ENCODE measurements around the gene CTIF.
A peak's percentile ranks its signal among the peaks of the same experiment; 100 is the strongest.

The CTIF gene

DNA sequence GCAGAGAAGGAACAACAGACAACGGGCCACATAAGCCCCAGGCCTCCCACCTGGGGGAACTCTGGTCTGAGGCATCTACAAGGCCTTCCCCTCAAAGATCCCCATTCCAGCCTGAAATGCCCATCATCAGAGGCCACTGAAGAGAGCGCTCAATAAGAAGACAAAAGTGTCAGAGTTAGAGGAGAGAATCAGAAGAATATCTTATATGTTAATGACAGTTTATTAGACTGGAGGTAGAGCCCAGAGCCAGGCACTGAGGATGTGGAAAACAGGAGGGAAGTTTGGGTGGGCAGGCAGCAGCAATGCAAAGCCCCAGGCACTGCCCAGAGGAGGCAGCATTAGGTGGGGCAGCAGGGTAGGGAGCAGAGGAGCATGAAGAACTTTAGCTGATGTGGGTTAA lies 2.9 kb upstream of the CTIF start:
- Histone ChIP-seq H3K27me3 (ENCODE audit: control insufficient read depth in 3 of 3, insufficient read depth in 3 of 3, low read depth in 1 of 3, low read length in 3 of 3) (peaks cover 0 to 32% (median 0%) of the 10 kb centered on the region in 3 experiments), H4K8ac (ENCODE audit: low read depth, low read length) (no peak overlapping the region), H3K4me2 (ENCODE audit: insufficient read depth, low read length, poor library complexity, severe bottlenecking) (no peak overlapping the region), H3K9ac (ENCODE audit: low read depth, low read length, poor library complexity) (no peak overlapping the region), H2BK12ac (ENCODE audit: low read length) (no peak overlapping the region), H3K27ac (replicated peaks; ENCODE audit: low read length) (no peak overlapping the region), H2BK5ac (ENCODE audit: low read length) (no peak overlapping the region), H3K4me3 (ENCODE audit: low read length in 2 of 2) (no peak overlapping the region), H3K9me3 (replicated peaks in 1 of 2; ENCODE audit: control insufficient read depth in 2 of 2, insufficient read depth in 1 of 2, low read depth in 1 of 2, low read length in 2 of 2) (no peaks in the 10 kb centered on the region), H3K14ac (ENCODE audit: low read length) (no peak overlapping the region), H3K23ac (ENCODE audit: low read depth, low read length, poor library complexity) (no peak overlapping the region), H2BK120ac (ENCODE audit: low read depth, low read length) (no peak overlapping the region), H4K91ac (ENCODE audit: low read depth, low read length, poor library complexity) (no peak overlapping the region), H3K4ac (ENCODE audit: low read length) (no peak overlapping the region), H2AK5ac (ENCODE audit: low read depth, low read length) (no peak overlapping the region), H2BK15ac (ENCODE audit: low read length) (no peak overlapping the region), H2AFZ (ENCODE audit: low read length) (no peak overlapping the region), H3K4me1 (ENCODE audit: control insufficient read depth in 2 of 2, insufficient read depth in 1 of 2, low read depth in 1 of 2, low read length in 2 of 2) (peaks cover 2 to 4% of the 10 kb centered on the region in 2 donors), H3K79me1 (ENCODE audit: low read depth, low read length) (no peaks in the 10 kb centered on the region), H3K18ac (ENCODE audit: low read length) (no peak overlapping the region), H3K36me3 (replicated peaks in 1 of 2; ENCODE audit: control insufficient read depth in 2 of 2, insufficient read depth in 2 of 2, low read length in 2 of 2) (no peaks in the 10 kb centered on the region)
- no peak for DNase-seq (ENCODE audit: low spot score)
- no CpG with 5 or more reads among the region's 2 CpGs for WGBS, 2 donors (ENCODE audit: extremely low coverage in 2 of 2, insufficient read length in 2 of 2, insufficient replicate concordance in 1 of 2)

DNA sequence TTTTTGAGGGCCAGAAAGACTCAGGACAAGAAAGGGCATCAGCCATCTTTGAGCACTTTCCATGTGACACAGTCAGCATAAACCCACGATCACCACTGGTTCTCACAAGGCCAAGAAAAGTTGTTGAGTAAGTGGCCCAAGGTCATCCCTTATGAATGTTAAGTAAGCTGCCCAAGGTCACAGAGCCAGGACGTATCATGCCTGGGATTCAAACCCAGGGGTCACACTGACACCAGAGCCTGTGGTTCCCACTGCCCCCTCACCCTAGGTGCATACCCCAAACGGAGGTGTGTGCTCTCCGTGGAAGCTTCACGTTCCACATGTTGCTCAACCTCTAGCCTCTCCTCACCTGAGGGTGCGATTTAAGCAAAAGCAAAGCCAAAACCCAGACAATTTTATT lies 2.3 kb upstream of the CTIF start:
- H3K4me1 ChIP-seq (ENCODE audit: control insufficient read depth in 2 of 2, insufficient read depth in 1 of 2, low read depth in 1 of 2, low read length in 2 of 2): peaks cover 2 to 4% of the 10 kb centered on the region in 2 donors
- no peak overlapping the region for H3K18ac ChIP-seq (ENCODE audit: low read length)
- no peak overlapping the region for H2BK15ac ChIP-seq (ENCODE audit: low read length)
- no CpG with 5 or more reads among the region's 6 CpGs for WGBS, 2 donors (ENCODE audit: extremely low coverage in 2 of 2, insufficient read length in 2 of 2, insufficient replicate concordance in 1 of 2)
- H2AFZ ChIP-seq (ENCODE audit: low read length): no peak overlapping the region
- no peak overlapping the region for H2BK5ac ChIP-seq (ENCODE audit: low read length)
- DNase-seq (ENCODE audit: low spot score): no peak
- H3K23ac ChIP-seq (ENCODE audit: low read depth, low read length, poor library complexity): no peak overlapping the region
- H2AK5ac ChIP-seq (ENCODE audit: low read depth, low read length): no peak overlapping the region
- H2BK12ac ChIP-seq (ENCODE audit: low read length): no peak overlapping the region
- H2BK120ac ChIP-seq (ENCODE audit: low read depth, low read length): no peak overlapping the region
- H3K79me1 ChIP-seq (ENCODE audit: low read depth, low read length): no peaks in the 10 kb centered on the region
- no peak overlapping the region for H3K9ac ChIP-seq (ENCODE audit: low read depth, low read length, poor library complexity)
- no peak overlapping the region for H3K14ac ChIP-seq (ENCODE audit: low read length)
- no peak overlapping the region for H3K4me2 ChIP-seq (ENCODE audit: insufficient read depth, low read length, poor library complexity, severe bottlenecking)
- no peak overlapping the region for H3K4ac ChIP-seq (ENCODE audit: low read length)
- no peaks in the 10 kb centered on the region for H3K36me3 ChIP-seq (replicated peaks in 1 of 2; ENCODE audit: control insufficient read depth in 2 of 2, insufficient read depth in 2 of 2, low read length in 2 of 2)
- H3K4me3 ChIP-seq (ENCODE audit: low read length in 2 of 2): no peak overlapping the region
- H4K91ac ChIP-seq (ENCODE audit: low read depth, low read length, poor library complexity): no peak overlapping the region
- H3K9me3 ChIP-seq (replicated peaks in 1 of 2; ENCODE audit: control insufficient read depth in 2 of 2, insufficient read depth in 1 of 2, low read depth in 1 of 2, low read length in 2 of 2): no peaks in the 10 kb centered on the region
- no peak overlapping the region for H3K27ac ChIP-seq (replicated peaks; ENCODE audit: low read length)
- no peak overlapping the region for H4K8ac ChIP-seq (ENCODE audit: low read depth, low read length)
- H3K27me3 ChIP-seq (ENCODE audit: control insufficient read depth in 3 of 3, insufficient read depth in 3 of 3, low read depth in 1 of 3, low read length in 3 of 3): peaks cover 0 to 32% (median 0%) of the 10 kb centered on the region in 3 experiments

DNA sequence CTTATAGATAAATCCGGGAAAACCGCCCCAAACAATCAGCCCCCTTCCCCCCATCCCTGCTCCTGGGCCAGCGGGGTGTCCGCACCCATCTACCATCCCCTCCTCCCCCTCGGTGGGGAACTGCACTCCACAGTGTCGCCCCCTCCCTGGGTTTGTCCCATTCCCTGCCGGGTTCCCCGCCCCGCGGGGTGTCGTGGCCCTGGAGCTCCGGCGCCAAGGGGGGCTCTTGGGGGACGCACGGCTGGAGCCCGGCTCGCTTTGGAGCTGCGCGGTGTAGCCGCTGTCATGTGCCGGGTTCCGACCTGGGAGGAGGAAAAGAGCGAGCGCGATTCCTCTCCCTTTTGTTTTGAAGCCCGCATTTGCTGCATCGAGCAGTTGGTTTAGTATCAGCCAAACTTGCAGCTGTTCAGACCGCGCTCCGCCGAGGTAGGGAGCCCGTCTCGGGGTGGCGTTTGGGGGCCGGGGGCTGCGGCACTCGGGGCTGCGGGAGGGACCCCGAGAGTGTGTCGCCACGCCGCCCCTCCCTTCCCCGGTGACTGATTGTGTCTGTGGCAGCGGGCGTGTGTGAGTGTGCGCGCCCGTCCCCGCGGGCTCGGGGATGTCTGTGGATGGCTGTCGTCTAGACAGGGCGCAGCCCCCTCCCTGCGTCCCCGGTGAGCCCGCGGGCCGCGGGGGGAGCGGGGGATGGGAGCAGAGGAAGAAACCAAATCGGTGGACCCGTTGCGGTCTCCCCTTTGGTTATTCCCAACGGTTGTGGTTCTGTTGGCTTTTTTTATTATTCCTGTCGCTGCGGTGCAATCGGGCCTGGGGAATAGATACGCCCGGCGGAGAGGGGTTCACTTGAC lies 797 bp downstream of the CTIF start:
- no peak overlapping the region for H4K8ac ChIP-seq (ENCODE audit: low read depth, low read length)
- no peak overlapping the region for H4K91ac ChIP-seq (ENCODE audit: low read depth, low read length, poor library complexity)
- peak overlapping the region; percentile 99 for H2AFZ ChIP-seq (ENCODE audit: low read length)
- peak; percentile 57 for DNase-seq (ENCODE audit: low spot score)
- no peaks in the 10 kb centered on the region for H3K79me1 ChIP-seq (ENCODE audit: low read depth, low read length)
- no peaks in the 10 kb centered on the region for H3K9me3 ChIP-seq (replicated peaks in 1 of 2; ENCODE audit: control insufficient read depth in 2 of 2, insufficient read depth in 1 of 2, low read depth in 1 of 2, low read length in 2 of 2)
- no peaks in the 10 kb centered on the region for H3K36me3 ChIP-seq (replicated peaks in 1 of 2; ENCODE audit: control insufficient read depth in 2 of 2, insufficient read depth in 2 of 2, low read length in 2 of 2)
- H3K4me3 ChIP-seq (ENCODE audit: low read length in 2 of 2): peak overlapping the region; percentile 82 to 89
- peaks cover 0 to 23% (median 0%) of the 10 kb centered on the region in 3 experiments for H3K27me3 ChIP-seq (ENCODE audit: control insufficient read depth in 3 of 3, insufficient read depth in 3 of 3, low read depth in 1 of 3, low read length in 3 of 3)
- peak overlapping the region; percentile 57 for H2AK5ac ChIP-seq (ENCODE audit: low read depth, low read length)
- H3K4me2 ChIP-seq (ENCODE audit: insufficient read depth, low read length, poor library complexity, severe bottlenecking): peak overlapping the region; percentile 92
- no peak overlapping the region for H3K14ac ChIP-seq (ENCODE audit: low read length)
- H3K4me1 ChIP-seq (ENCODE audit: control insufficient read depth in 2 of 2, insufficient read depth in 1 of 2, low read depth in 1 of 2, low read length in 2 of 2): peaks cover 6 to 8% of the 10 kb centered on the region in 2 donors
- H3K27ac ChIP-seq (replicated peaks; ENCODE audit: low read length): no peak overlapping the region
- H2BK15ac ChIP-seq (ENCODE audit: low read length): no peak overlapping the region
- peak overlapping the region; percentile 69 for H3K23ac ChIP-seq (ENCODE audit: low read depth, low read length, poor library complexity)
- H3K18ac ChIP-seq (ENCODE audit: low read length): peak overlapping the region; percentile 82
- no peak overlapping the region for H3K4ac ChIP-seq (ENCODE audit: low read length)
- H2BK5ac ChIP-seq (ENCODE audit: low read length): no peak overlapping the region
- H3K9ac ChIP-seq (ENCODE audit: low read depth, low read length, poor library complexity): peak overlapping the region; percentile 83
- H2BK120ac ChIP-seq (ENCODE audit: low read depth, low read length): no peak overlapping the region
- H2BK12ac ChIP-seq (ENCODE audit: low read length): no peak overlapping the region
- no CpG with 5 or more reads among the region's 70 CpGs for WGBS, 2 donors (ENCODE audit: extremely low coverage in 2 of 2, insufficient read length in 2 of 2, insufficient replicate concordance in 1 of 2)

DNA sequence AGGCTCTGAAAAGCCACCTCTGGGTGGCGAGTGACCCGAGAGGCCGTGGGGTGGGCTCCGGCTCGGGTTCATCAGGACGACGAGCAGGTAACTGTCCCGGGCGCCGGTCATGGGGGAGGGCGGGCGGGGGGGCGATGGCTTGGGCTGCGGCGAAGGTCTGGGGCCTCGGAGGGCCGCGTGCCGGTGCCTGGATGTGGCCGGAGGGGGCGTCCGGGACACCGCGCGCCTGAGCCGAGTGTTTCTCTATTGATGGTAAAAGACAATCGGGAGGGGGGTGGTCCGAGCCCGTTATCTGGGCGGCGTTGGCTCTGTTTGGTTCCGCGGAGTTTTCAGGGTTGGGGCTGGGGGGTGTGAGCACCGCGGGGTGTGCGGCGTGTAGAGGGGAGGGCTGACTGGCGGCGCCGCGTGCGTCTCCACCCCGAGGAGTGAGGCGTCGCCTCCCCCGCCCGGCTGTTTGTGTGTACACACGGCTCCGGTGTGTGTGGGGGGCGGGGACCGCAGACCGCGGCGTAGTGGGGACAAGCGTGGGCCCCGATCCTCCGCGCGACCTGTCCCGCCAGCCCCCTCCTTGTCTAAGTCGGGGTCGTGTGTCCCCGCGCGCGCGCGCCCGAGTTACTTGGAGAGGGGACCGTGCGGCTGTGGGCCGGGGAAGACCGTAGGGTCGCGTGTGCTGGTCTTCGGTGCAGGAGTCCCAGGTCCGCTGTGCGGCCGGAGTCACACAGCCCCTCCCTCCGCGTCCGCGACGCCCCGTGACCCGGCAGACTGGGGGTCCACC lies 1.6 kb downstream of the CTIF start:
- peak overlapping the region; percentile 71 for H3K23ac ChIP-seq (ENCODE audit: low read depth, low read length, poor library complexity)
- peaks cover 12 to 15% of the 10 kb centered on the region in 2 donors for H3K4me1 ChIP-seq (ENCODE audit: control insufficient read depth in 2 of 2, insufficient read depth in 1 of 2, low read depth in 1 of 2, low read length in 2 of 2)
- H2BK5ac ChIP-seq (ENCODE audit: low read length): no peak overlapping the region
- H3K9me3 ChIP-seq (replicated peaks in 1 of 2; ENCODE audit: control insufficient read depth in 2 of 2, insufficient read depth in 1 of 2, low read depth in 1 of 2, low read length in 2 of 2): no peaks in the 10 kb centered on the region
- WGBS, 2 donors (ENCODE audit: extremely low coverage in 2 of 2, insufficient read length in 2 of 2, insufficient replicate concordance in 1 of 2): no CpG with 5 or more reads among the region's 86 CpGs
- H3K4me2 ChIP-seq (ENCODE audit: insufficient read depth, low read length, poor library complexity, severe bottlenecking): peak overlapping the region; percentile 92
- peak overlapping the region; percentile 99 for H2AFZ ChIP-seq (ENCODE audit: low read length)
- peak overlapping the region; percentile 82 to 89 for H3K4me3 ChIP-seq (ENCODE audit: low read length in 2 of 2)
- peak overlapping the region; percentile 50 for H3K14ac ChIP-seq (ENCODE audit: low read length)
- H3K9ac ChIP-seq (ENCODE audit: low read depth, low read length, poor library complexity): peak overlapping the region; percentile 83
- no peak overlapping the region for H4K8ac ChIP-seq (ENCODE audit: low read depth, low read length)
- peak overlapping the region; percentile 56 for H2AK5ac ChIP-seq (ENCODE audit: low read depth, low read length)
- H3K27me3 ChIP-seq (ENCODE audit: control insufficient read depth in 3 of 3, insufficient read depth in 3 of 3, low read depth in 1 of 3, low read length in 3 of 3): peaks cover 0 to 18% (median 0%) of the 10 kb centered on the region in 3 experiments
- DNase-seq (ENCODE audit: low spot score): peak; percentile 57
- peak overlapping the region; percentile 47 for H2BK120ac ChIP-seq (ENCODE audit: low read depth, low read length)
- H3K36me3 ChIP-seq (replicated peaks in 1 of 2; ENCODE audit: control insufficient read depth in 2 of 2, insufficient read depth in 2 of 2, low read length in 2 of 2): no peaks in the 10 kb centered on the region
- H2BK15ac ChIP-seq (ENCODE audit: low read length): no peak overlapping the region
- peak overlapping the region; percentile 87 for H3K18ac ChIP-seq (ENCODE audit: low read length)
- H2BK12ac ChIP-seq (ENCODE audit: low read length): peak overlapping the region; percentile 14
- no peak overlapping the region for H3K4ac ChIP-seq (ENCODE audit: low read length)
- no peak overlapping the region for H3K27ac ChIP-seq (replicated peaks; ENCODE audit: low read length)
- H3K79me1 ChIP-seq (ENCODE audit: low read depth, low read length): no peaks in the 10 kb centered on the region
- no peak overlapping the region for H4K91ac ChIP-seq (ENCODE audit: low read depth, low read length, poor library complexity)
